ENCODE measurements around the gene FAIM2.

FAIM2 gene

GRCh38 chr12:49911213-49911605 lies 7.5 kb upstream of the FAIM2 start (continued):
- TF ChIP-seq CREB5 (CRISPR knock-in tag; IDR thresholded peaks at IDR 0.05; ENCODE audit: low read depth) (no peak), PATZ1 (CRISPR knock-in tag; IDR thresholded peaks at IDR 0.05; ENCODE audit: borderline replicate concordance) (no peak), PPARA (CRISPR knock-in tag; IDR thresholded peaks at IDR 0.05; ENCODE audit: borderline replicate concordance) (no peak)

- TF ChIP-seq POU6F1 (CRISPR knock-in tag; IDR thresholded peaks at IDR 0.05; ENCODE audit: borderline replicate concordance, low read depth) (no peak), PPARA (CRISPR knock-in tag; IDR thresholded peaks at IDR 0.05; ENCODE audit: borderline replicate concordance) (no peak), TOX (CRISPR knock-in tag; IDR thresholded peaks at IDR 0.05; ENCODE audit: borderline replicate concordance) (no peak), PATZ1 (CRISPR knock-in tag; IDR thresholded peaks at IDR 0.05; ENCODE audit: borderline replicate concordance) (no peak), ARNTL (CRISPR knock-in tag; IDR thresholded peaks at IDR 0.05; ENCODE audit: borderline replicate concordance, low read depth) (no peak), CSRNP3 (CRISPR knock-in tag; IDR thresholded peaks at IDR 0.05) (no peak), SNAI2 (CRISPR knock-in tag; IDR thresholded peaks at IDR 0.05) (no peak), CREB5 (CRISPR knock-in tag; IDR thresholded peaks at IDR 0.05; ENCODE audit: low read depth) (no peak), ZNF8 (CRISPR knock-in tag; IDR thresholded peaks at IDR 0.05) (no peak), ZC3H10 (CRISPR knock-in tag; IDR thresholded peaks at IDR 0.05) (no peak), ZFP3 (CRISPR knock-in tag; IDR thresholded peaks at IDR 0.05) (no peak), ZFP30 (CRISPR knock-in tag; IDR thresholded peaks at IDR 0.05) (no peak), RARB (CRISPR knock-in tag; IDR thresholded peaks at IDR 0.05) (no peak), TCF4 (CRISPR knock-in tag; IDR thresholded peaks at IDR 0.05; ENCODE audit: borderline replicate concordance) (no peak), BACH2 (CRISPR knock-in tag; IDR thresholded peaks at IDR 0.05; ENCODE audit: borderline replicate concordance) (no peak), OSR1 (CRISPR knock-in tag; IDR thresholded peaks at IDR 0.05) (no peak), GLIS3 (CRISPR knock-in tag; IDR thresholded peaks at IDR 0.05) (no peak)
- TF ChIP-seq, protein P1, sequence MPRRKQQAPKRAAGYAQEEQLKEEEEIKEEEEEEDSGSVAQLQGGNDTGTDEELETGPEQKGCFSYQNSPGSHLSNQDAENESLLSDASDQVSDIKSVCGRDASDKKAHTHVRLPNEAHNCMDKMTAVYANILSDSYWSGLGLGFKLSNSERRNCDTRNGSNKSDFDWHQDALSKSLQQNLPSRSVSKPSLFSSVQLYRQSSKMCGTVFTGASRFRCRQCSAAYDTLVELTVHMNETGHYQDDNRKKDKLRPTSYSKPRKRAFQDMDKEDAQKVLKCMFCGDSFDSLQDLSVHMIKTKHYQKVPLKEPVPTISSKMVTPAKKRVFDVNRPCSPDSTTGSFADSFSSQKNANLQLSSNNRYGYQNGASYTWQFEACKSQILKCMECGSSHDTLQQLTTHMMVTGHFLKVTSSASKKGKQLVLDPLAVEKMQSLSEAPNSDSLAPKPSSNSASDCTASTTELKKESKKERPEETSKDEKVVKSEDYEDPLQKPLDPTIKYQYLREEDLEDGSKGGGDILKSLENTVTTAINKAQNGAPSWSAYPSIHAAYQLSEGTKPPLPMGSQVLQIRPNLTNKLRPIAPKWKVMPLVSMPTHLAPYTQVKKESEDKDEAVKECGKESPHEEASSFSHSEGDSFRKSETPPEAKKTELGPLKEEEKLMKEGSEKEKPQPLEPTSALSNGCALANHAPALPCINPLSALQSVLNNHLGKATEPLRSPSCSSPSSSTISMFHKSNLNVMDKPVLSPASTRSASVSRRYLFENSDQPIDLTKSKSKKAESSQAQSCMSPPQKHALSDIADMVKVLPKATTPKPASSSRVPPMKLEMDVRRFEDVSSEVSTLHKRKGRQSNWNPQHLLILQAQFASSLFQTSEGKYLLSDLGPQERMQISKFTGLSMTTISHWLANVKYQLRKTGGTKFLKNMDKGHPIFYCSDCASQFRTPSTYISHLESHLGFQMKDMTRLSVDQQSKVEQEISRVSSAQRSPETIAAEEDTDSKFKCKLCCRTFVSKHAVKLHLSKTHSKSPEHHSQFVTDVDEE (CRISPR knock-in tag; IDR thresholded peaks at IDR 0.05), result no peak
- no peak for ATAC-seq
Measured at GRCh38 chr12:49910331-49911212, 6.9 kb upstream of the FAIM2 start.
